Gastrocnemius medialis (tissue), 4 donors: Measurements from ENCODE around the gene CLIP4. TPM values are rescaled to one million over a fixed set of nuclear protein-coding genes. Genes with fewer than 3 reads are reported as not detected.

Experiments used
- ATAC-seq, 2 donors: fragments of 150-250 bp; one replicate each; pipeline ENCODE4 v1.9.1; 2016
- DNase-seq, 2 donors: peaks; one replicate each; pipeline ENCODE4 v3.0.0-alpha.2; 2019
- H3K27ac ChIP-seq, 4 donors: fragments of 200-600 bp; sonication (generic); 1 replicate in 1 of 4; 2 replicates in 3 of 4; pipeline ENCODE4 v1.5.1; 2016 to 2018; ENCODE audit warnings: mild to moderate bottlenecking in 2 of 4, moderate library complexity in 1 of 4
- H3K27me3 ChIP-seq, 3 donors: fragments of 200-600 bp; sonication (generic) in 2 of 3; 1 replicate in 1 of 3; 2 replicates in 2 of 3; pipeline versions ENCODE4 v1.5.1 to v1.6.0; 2016 to 2019; ENCODE audit warnings: mild to moderate bottlenecking in 1 of 3, moderate library complexity in 1 of 3
- H3K36me3 ChIP-seq, 2 donors: fragments of 200-600 bp; sonication (generic) in 1 of 2; one replicate each; pipeline ENCODE4 v1.5.1; 2017 to 2018
- H3K4me1 ChIP-seq, 2 donors: fragments of 200-600 bp; sonication (generic) in 1 of 2; one replicate each; pipeline ENCODE4 v1.5.1; 2016 to 2017; ENCODE audit warnings: mild to moderate bottlenecking in 2 of 2
- H3K4me3 ChIP-seq, 4 donors: fragments of 200-600 bp; sonication (generic) in 3 of 4; 1 replicate in 1 of 4; 2 replicates in 3 of 4; pipeline ENCODE4 v1.5.1; 2016 to 2019; ENCODE audit warnings: mild to moderate bottlenecking in 2 of 4
- H3K9me3 ChIP-seq, 3 donors: fragments of 200-600 bp; sonication (generic) in 2 of 3; 1 replicate in 1 of 3; 2 replicates in 2 of 3; pipeline ENCODE4 v1.5.1; 2016 to 2019
- POLR2A ChIP-seq, 2 donors: fragments of 450-650 bp; IDR thresholded peaks; one replicate each; pipeline ENCODE4 v1.6.1; 2017; ENCODE audit warnings: antibody characterized with exemption in 2 of 2, mild to moderate bottlenecking in 2 of 2, moderate library complexity in 2 of 2
- in situ Hi-C, 4 donors: fragments of 200-750 bp; cut with MboI; loops; one replicate each; pipeline versions ENCODE4 v1.15.0 to v1.8.0; 2017; ENCODE audit warnings: low sequenced_read_pairs in 4 of 4
- intact Hi-C: fragments of 100-400 bp; cut with DNase I; formaldehyde crosslinking; loops from one replicate; pipeline ENCODE4 v1.15.1; 2023; ENCODE audit warnings: low total_unique reads
- total RNA-seq, 4 donors: library from RNA; depleted of rRNA; stranded (reverse); fragments of >200 nt; gene quantifications; one replicate each; pipeline versions ENCODE4 v1.1.0 to v1.2.3, GENCODE V29; 2016
- TF ChIP-seq, protein P1 (sequence below), 5 experiments: fragments of 450-650 bp in 3 of 5; fragments of 200-600 bp in 2 of 5; sonication (generic) in 2 of 5; IDR thresholded peaks in 4 of 5; conservative IDR thresholded peaks in 1 of 5; 1 replicate in 4 of 5; 2 replicates in 1 of 5; pipeline ENCODE4 v1.5.1; 2016 to 2019; ENCODE audit warnings: antibody characterized with exemption in 5 of 5, mild to moderate bottlenecking in 3 of 5, moderate library complexity in 3 of 5

The CLIP4 gene
- total RNA-seq, 4 donors from 2014 or later = 200 to 422 (median 265) TPM

DNA sequence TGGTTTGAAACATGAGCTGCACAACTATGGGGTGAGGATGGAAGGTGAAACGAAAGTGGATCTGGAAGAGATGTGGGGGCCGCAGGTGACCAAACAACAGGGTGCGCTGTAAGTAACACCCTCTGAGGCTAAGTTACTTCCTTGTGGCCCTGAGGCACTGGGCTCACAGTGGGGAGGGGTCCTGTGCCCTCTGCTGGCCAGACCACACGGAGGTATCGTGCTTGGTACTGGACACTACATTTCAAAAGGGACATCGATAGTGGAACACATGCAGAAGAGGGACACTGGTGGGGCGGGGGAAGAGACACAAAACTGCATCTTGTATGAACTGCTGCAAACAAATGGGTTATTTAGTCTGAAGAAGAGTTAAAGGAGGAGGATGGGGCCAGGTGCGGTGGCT is 110.6 kb downstream of the CLIP4 start:
- Histone ChIP-seq H3K4me1 (peaks cover 0 to 6% of the 10 kb centered on the region in 2 donors), H3K4me3 (no peak overlapping the region), H3K27me3 (peaks cover 0 to 18% (median 0%) of the 10 kb centered on the region in 3 donors), H3K9me3 (no peaks in the 10 kb centered on the region), H3K36me3 (no peaks in the 10 kb centered on the region), H3K27ac (no peak overlapping the region)
- ATAC-seq (no peak), DNase-seq (no peak)
- no peak for TF ChIP-seq POLR2A (IDR thresholded peaks at IDR 0.05)
- TF ChIP-seq, protein P1, sequence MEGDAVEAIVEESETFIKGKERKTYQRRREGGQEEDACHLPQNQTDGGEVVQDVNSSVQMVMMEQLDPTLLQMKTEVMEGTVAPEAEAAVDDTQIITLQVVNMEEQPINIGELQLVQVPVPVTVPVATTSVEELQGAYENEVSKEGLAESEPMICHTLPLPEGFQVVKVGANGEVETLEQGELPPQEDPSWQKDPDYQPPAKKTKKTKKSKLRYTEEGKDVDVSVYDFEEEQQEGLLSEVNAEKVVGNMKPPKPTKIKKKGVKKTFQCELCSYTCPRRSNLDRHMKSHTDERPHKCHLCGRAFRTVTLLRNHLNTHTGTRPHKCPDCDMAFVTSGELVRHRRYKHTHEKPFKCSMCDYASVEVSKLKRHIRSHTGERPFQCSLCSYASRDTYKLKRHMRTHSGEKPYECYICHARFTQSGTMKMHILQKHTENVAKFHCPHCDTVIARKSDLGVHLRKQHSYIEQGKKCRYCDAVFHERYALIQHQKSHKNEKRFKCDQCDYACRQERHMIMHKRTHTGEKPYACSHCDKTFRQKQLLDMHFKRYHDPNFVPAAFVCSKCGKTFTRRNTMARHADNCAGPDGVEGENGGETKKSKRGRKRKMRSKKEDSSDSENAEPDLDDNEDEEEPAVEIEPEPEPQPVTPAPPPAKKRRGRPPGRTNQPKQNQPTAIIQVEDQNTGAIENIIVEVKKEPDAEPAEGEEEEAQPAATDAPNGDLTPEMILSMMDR (IDR thresholded peaks at IDR 0.05 in 4 of 5, conservative IDR thresholded peaks at IDR 0.05 in 1 of 5) = no peak
- intact Hi-C loops (no loop called here), in situ Hi-C loops (no loop called here)

DNA sequence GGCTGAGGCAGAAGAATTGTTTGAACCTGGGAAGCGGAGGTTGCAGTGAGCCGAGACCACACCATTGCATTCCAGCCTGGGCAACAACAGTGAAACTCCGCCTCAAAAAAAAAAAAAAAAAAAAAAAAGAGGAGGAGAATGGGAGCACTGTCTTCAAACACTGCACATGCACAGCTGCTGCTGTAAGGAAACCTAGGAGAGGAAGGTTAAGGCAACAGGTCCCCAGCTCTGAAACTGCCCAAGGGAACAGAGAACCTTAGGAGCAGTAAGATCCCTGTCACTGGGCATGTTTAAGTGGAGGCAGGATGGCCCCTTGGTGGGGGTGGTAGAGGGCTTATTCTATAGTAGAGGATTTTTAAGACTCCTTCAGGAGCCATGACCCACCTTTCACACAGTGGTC is 111.2 kb downstream of the CLIP4 start:
- in situ Hi-C loops (no loop called here), intact Hi-C loops (no loop called here)
- Histone ChIP-seq H3K27me3 (peaks cover 0 to 18% (median 0%) of the 10 kb centered on the region in 3 donors), H3K27ac (no peak overlapping the region), H3K9me3 (no peaks in the 10 kb centered on the region), H3K4me1 (peaks cover 0 to 6% of the 10 kb centered on the region in 2 donors), H3K4me3 (no peak overlapping the region), H3K36me3 (no peaks in the 10 kb centered on the region)
- DNase-seq (no peak), ATAC-seq (no peak)
- TF ChIP-seq, protein P1 (IDR thresholded peaks at IDR 0.05 in 4 of 5, conservative IDR thresholded peaks at IDR 0.05 in 1 of 5) = no peak
- no peak for TF ChIP-seq POLR2A (IDR thresholded peaks at IDR 0.05)

DNA sequence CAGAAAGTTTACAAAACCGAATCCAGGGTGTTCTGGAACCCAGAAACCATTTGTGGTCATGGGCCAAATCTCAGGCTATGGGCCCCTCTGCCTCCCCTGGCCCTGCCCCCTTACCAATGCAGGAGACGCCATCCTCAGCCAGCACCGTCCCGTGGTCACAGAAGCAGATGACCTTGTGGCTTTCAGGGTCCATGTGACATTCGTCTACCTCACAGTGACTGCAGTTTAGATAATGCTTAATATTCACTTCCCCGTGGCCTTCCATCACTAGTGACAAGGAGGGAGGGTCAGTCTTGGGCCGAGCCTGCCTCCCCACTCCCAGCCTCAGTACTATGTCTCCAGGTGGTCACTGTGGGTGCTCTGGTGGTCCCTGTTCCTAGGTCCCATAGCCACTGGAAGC is 111.6 kb downstream of the CLIP4 start:
- no peak for ATAC-seq
- DNase-seq = no peak
- no peaks in the 10 kb centered on the region for H3K9me3 ChIP-seq
- no peak overlapping the region for H3K4me3 ChIP-seq
- intact Hi-C loops (no loop called here), in situ Hi-C loops (no loop called here)
- no peak overlapping the region for H3K27ac ChIP-seq
- H3K27me3 ChIP-seq = peaks cover 0 to 18% (median 0%) of the 10 kb centered on the region in 3 donors
- TF ChIP-seq, protein P1 (IDR thresholded peaks at IDR 0.05 in 4 of 5, conservative IDR thresholded peaks at IDR 0.05 in 1 of 5) = no peak
- peaks cover 0 to 6% of the 10 kb centered on the region in 2 donors for H3K4me1 ChIP-seq
- no peaks in the 10 kb centered on the region for H3K36me3 ChIP-seq

DNA sequence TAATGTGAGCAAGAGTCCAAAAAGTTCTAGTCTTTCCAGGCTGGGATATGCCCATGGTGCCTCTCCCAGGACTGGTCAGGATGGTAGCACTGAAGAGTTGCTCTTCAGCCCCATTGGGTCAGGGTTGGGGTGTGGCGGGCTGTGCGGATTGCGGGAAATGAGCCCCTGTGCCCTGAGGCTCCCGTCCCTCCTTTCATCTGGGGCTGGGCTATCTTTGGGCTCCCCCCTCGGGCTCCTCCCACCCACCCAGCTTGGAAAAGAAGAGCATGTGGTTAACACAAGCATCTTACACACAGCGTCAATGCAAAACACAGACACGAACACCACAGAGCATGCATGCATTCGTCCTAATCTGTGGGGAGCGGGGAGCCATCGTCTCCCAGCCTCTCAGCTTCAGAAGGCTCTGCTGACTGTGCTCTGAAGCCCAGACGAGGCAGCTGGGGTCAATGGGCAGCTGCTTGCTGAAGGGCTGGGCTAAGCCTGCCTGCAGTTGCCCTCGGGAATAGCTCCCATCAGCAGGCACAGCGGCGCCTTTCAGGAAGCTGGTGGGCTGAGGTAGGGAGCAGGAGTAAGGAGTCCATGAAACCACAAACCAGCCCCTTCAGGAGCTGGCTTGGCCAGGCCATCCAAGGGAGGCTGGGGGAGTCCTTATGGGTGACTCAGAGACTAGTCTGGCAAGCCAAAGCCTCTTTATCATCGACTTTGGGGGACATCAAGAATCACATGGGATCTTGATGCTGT is 112.9 kb downstream of the CLIP4 start:
- Histone ChIP-seq H3K27ac (no peak overlapping the region), H3K36me3 (no peaks in the 10 kb centered on the region), H3K4me3 (no peak overlapping the region), H3K9me3 (no peaks in the 10 kb centered on the region), H3K4me1 (peaks cover 0 to 6% of the 10 kb centered on the region in 2 donors), H3K27me3 (peaks cover 0 to 18% (median 0%) of the 10 kb centered on the region in 3 donors)
- TF ChIP-seq, protein P1 (IDR thresholded peaks at IDR 0.05 in 4 of 5, conservative IDR thresholded peaks at IDR 0.05 in 1 of 5) = no peak
- TF ChIP-seq POLR2A (IDR thresholded peaks at IDR 0.05) = no peak
- no peak for ATAC-seq
- intact Hi-C loops = no loop called here
- in situ Hi-C loops = no loop called here
- DNase-seq = no peak
